ENCODE measurements around the gene TIMM13. TPM values are rescaled to one million over a fixed set of nuclear protein-coding genes. Genes with fewer than 3 reads are reported as not detected.

Gene TIMM13
- total and polyA plus RNA-seq, 9 of the 15 experiments (the other 6 are each of a cell fraction or from before 2014, with no cell fraction given): 17.6 to 215 (median 71.8) TPM

GRCh38 chr19:2391118-2391725 is 36.2 kb downstream of the TIMM13 start (continued):
- TF ChIP-seq HMBOX1 (IDR thresholded peaks at IDR 0.05) (no peak), TCF3 (CRISPR knock-in tag; IDR thresholded peaks at IDR 0.05) (no peak), RUNX1 (IDR thresholded peaks at IDR 0.05; ENCODE audit: low read depth) (no peak), HDAC3 (IDR thresholded peaks at IDR 0.05; ENCODE audit: borderline replicate concordance, partially characterized antibody) (no peak), ZNF436 (CRISPR knock-in tag; IDR thresholded peaks at IDR 0.05) (no peak), ZNF384 (IDR thresholded peaks at IDR 0.05; ENCODE audit: low read depth, low read length) (peak; percentile 92), SMC3 (conservative IDR thresholded peaks at IDR 0.05; ENCODE audit: insufficient read depth, low read depth, low read length) (peak; percentile 58), SRSF1 (IDR thresholded peaks at IDR 0.05; ENCODE audit: low read depth, low read length) (no peak), SLC30A9 (CRISPR knock-in tag; IDR thresholded peaks at IDR 0.05) (no peak), BCL6 (CRISPR knock-in tag; IDR thresholded peaks at IDR 0.05) (no peak), ZNF79 (CRISPR knock-in tag; IDR thresholded peaks at IDR 0.05; ENCODE audit: low read depth) (no peak), IRF2 (CRISPR knock-in tag; IDR thresholded peaks at IDR 0.05) (no peak), AFF1 (IDR thresholded peaks at IDR 0.05; ENCODE audit: low read depth in 1 of 2, partially characterized antibody in 2 of 2) (peak in 1 of 2 experiments; percentile 38), ZNF282 (CRISPR knock-in tag; IDR thresholded peaks at IDR 0.05) (no peak), SP2 (IDR thresholded peaks at IDR 0.05; ENCODE audit: extremely low read depth, low read depth, low read length, poor library complexity, severe bottlenecking) (no peak), ZNF253 (CRISPR knock-in tag; conservative IDR thresholded peaks at IDR 0.05) (no peak)
- TF ChIP-seq, protein P1, sequence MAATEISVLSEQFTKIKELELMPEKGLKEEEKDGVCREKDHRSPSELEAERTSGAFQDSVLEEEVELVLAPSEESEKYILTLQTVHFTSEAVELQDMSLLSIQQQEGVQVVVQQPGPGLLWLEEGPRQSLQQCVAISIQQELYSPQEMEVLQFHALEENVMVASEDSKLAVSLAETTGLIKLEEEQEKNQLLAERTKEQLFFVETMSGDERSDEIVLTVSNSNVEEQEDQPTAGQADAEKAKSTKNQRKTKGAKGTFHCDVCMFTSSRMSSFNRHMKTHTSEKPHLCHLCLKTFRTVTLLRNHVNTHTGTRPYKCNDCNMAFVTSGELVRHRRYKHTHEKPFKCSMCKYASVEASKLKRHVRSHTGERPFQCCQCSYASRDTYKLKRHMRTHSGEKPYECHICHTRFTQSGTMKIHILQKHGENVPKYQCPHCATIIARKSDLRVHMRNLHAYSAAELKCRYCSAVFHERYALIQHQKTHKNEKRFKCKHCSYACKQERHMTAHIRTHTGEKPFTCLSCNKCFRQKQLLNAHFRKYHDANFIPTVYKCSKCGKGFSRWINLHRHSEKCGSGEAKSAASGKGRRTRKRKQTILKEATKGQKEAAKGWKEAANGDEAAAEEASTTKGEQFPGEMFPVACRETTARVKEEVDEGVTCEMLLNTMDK (IDR thresholded peaks at IDR 0.05; ENCODE audit: borderline replicate concordance, insufficient read depth, low read depth, low read length, poor library complexity, severe bottlenecking): no peak
- TF ChIP-seq, protein P2, sequence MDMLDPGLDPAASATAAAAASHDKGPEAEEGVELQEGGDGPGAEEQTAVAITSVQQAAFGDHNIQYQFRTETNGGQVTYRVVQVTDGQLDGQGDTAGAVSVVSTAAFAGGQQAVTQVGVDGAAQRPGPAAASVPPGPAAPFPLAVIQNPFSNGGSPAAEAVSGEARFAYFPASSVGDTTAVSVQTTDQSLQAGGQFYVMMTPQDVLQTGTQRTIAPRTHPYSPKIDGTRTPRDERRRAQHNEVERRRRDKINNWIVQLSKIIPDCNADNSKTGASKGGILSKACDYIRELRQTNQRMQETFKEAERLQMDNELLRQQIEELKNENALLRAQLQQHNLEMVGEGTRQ (CRISPR knock-in tag; IDR thresholded peaks at IDR 0.05): no peak
- TF ChIP-seq, protein P3, sequence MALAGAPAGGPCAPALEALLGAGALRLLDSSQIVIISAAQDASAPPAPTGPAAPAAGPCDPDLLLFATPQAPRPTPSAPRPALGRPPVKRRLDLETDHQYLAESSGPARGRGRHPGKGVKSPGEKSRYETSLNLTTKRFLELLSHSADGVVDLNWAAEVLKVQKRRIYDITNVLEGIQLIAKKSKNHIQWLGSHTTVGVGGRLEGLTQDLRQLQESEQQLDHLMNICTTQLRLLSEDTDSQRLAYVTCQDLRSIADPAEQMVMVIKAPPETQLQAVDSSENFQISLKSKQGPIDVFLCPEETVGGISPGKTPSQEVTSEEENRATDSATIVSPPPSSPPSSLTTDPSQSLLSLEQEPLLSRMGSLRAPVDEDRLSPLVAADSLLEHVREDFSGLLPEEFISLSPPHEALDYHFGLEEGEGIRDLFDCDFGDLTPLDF (CRISPR knock-in tag; IDR thresholded peaks at IDR 0.05): no peak

All from K562 (cell line).